HCT116 (cell line): ENCODE data around the gene SH3TC1. TPM values are rescaled to one million over a fixed set of nuclear protein-coding genes. Genes with fewer than 3 reads are reported as not detected.

Experiments used
- ATAC-seq: fragments of 200-7000 bp; cut with Tn5 transposase; 2 replicates; pipeline ENCODE4 v1.9.1; 2020; ENCODE audit warnings: mild to moderate bottlenecking, moderate library complexity
- BruUV-seq: library from RNA; stranded (reverse); fragments of 400-500 nt; replicated peaks from 2 replicates; lab custom pipeline; 2021; lab: Mats Ljungman, UMichigan
- CTCF ChIA-PET: fragments of 300-600 bp; sonication (Branson Sonifier 250); formaldehyde crosslinking; loops from one replicate; lab custom pipeline; 2021; ENCODE audit warnings: antibody characterized with exemption; lab: Charles Lee
- POLR2A ChIA-PET: fragments of 300-600, 350-600 bp; sonication (Branson Sonifier 250); formaldehyde crosslinking; loops from one replicate; lab custom pipeline; 2021; ENCODE audit warnings: antibody characterized with exemption; lab: Charles Lee
- RAD21 ChIA-PET, 2 experiments: fragments of 300-600 bp; sonication (Branson Sonifier 250); formaldehyde crosslinking; loops; one replicate each; lab custom pipeline; 2023; ENCODE audit warnings: low total read pairs in 2 of 2; ENCODE audit not compliant: uncharacterized antibody in 2 of 2, unreplicated experiment in 2 of 2, low non-redundant PET in 1 of 2; lab: Charles Lee
- DNase-seq: peaks from one replicate; pipeline ENCODE4 v3.0.0-alpha.2; 2010; ENCODE audit warnings: low read depth, low spot score
- H2AFZ ChIP-seq: fragments of 200-600 bp; shearing (Covaris generic), sonication (generic); 2 replicates; pipeline ENCODE4 v1.6.1; 2017; ENCODE audit warnings: low read depth, mixed run types, mixed read lengths, antibody characterized with exemption, low read length; ENCODE audit not compliant: poor library complexity, severe bottlenecking
- H3K27ac ChIP-seq: 2 replicates; pipeline ENCODE4 v1.5.1; 2012; ENCODE audit warnings: low read depth, low read length
- H3K27me3 ChIP-seq: fragments of 200-600 bp; sonication (generic); 2 replicates; pipeline ENCODE4 v1.6.1; 2016; ENCODE audit warnings: mixed run types, low read length, mixed read lengths; ENCODE audit not compliant: insufficient read depth
- H3K36me3 ChIP-seq, 2 experiments: fragments of 200-500 bp in 1 of 2; fragments of 200-600 bp in 1 of 2; sonication (Bioruptor generic) in 1 of 2; sonication (generic) in 1 of 2; 2 replicates each; pipeline versions ENCODE4 v1.5.1 to v1.6.1; 2014 to 2016; ENCODE audit warnings: low read length in 2 of 2, inconsistent platforms in 1 of 2, mixed read lengths in 1 of 2, mixed run types in 1 of 2; ENCODE audit not compliant: insufficient read depth in 2 of 2, control insufficient read depth in 1 of 2
- H3K4me1 ChIP-seq, 2 experiments: fragments of 200-600 bp in 1 of 2; sonication (generic) in 1 of 2; 2 replicates each; pipeline versions ENCODE4 v1.5.1 to v1.6.1; 2012 to 2017; ENCODE audit warnings: low read length in 2 of 2, inconsistent platforms in 1 of 2, mild to moderate bottlenecking in 1 of 2, mixed read lengths in 1 of 2, mixed run types in 1 of 2, moderate library complexity in 1 of 2; ENCODE audit not compliant: insufficient read depth in 2 of 2, control insufficient read depth in 1 of 2
- H3K4me2 ChIP-seq: fragments of 200-600 bp; sonication (generic); 2 replicates; pipeline ENCODE4 v1.6.1; 2017; ENCODE audit warnings: mixed run types, low read length, mixed read lengths
- H3K4me3 ChIP-seq, 2 experiments: fragments of 200-600 bp in 1 of 2; sonication (generic) in 1 of 2; replicated peaks in 1 of 2; 2 replicates each; pipeline ENCODE4 v1.5.1; 2011 to 2016; ENCODE audit warnings: low read length in 2 of 2, control low read depth in 1 of 2, low read depth in 1 of 2, mild to moderate bottlenecking in 1 of 2, mixed read lengths in 1 of 2, mixed run types in 1 of 2
- H3K79me2 ChIP-seq: fragments of 200-600 bp; sonication (generic); 2 replicates; pipeline ENCODE4 v1.6.1; 2017; ENCODE audit warnings: mild to moderate bottlenecking, mixed run types, low read length, moderate library complexity, mixed read lengths; ENCODE audit not compliant: insufficient read depth
- H3K9ac ChIP-seq: fragments of 200-600 bp; sonication (generic); 2 replicates; pipeline ENCODE4 v1.6.1; 2016; ENCODE audit warnings: low read length, mixed read lengths
- H3K9me2 ChIP-seq: fragments of 200-600 bp; sonication (generic), shearing (Covaris generic); 2 replicates; pipeline ENCODE4 v1.6.1; 2017; ENCODE audit warnings: mixed run types, mild to moderate bottlenecking, moderate library complexity; ENCODE audit not compliant: insufficient read depth
- H3K9me3 ChIP-seq, 2 experiments: fragments of 200-500 bp in 1 of 2; fragments of 200-600 bp in 1 of 2; sonication (Bioruptor generic) in 1 of 2; sonication (generic) in 1 of 2; 2 replicates each; pipeline ENCODE4 v1.6.1; 2014 to 2017; ENCODE audit warnings: low read length in 2 of 2, mixed read lengths in 2 of 2, inconsistent platforms in 1 of 2, low read depth in 1 of 2, mild to moderate bottlenecking in 1 of 2, mixed run types in 1 of 2, moderate library complexity in 1 of 2; ENCODE audit not compliant: control insufficient read depth in 1 of 2, insufficient read depth in 1 of 2
- H4K20me1 ChIP-seq: fragments of 200-600 bp; sonication (generic), shearing (Covaris generic); 2 replicates; pipeline ENCODE4 v1.6.1; 2017; ENCODE audit warnings: mixed run types, mild to moderate bottlenecking, moderate library complexity; ENCODE audit not compliant: insufficient read depth
- ATF3 ChIP-seq: IDR thresholded peaks from 2 replicates; pipeline ENCODE4 v1.6.1; 2012
- CBX3 ChIP-seq: IDR thresholded peaks from 2 replicates; pipeline ENCODE4 v1.6.1; 2012; ENCODE audit warnings: low read depth
- CEBPB ChIP-seq: IDR thresholded peaks from 2 replicates; pipeline ENCODE4 v1.6.1; 2012; ENCODE audit warnings: low read depth
- CTCF ChIP-seq, 3 experiments: fragments of 200-600 bp in 1 of 3; sonication (generic) in 1 of 3; IDR thresholded peaks in 2 of 3; conservative IDR thresholded peaks in 1 of 3; 2 replicates each; pipeline ENCODE4 v1.5.1; 2012 to 2017; ENCODE audit warnings: low read depth in 2 of 3, low read length in 2 of 3, antibody characterized with exemption in 1 of 3, borderline replicate concordance in 1 of 3, control low read depth in 1 of 3, mild to moderate bottlenecking in 1 of 3, mixed read lengths in 1 of 3, mixed run types in 1 of 3, moderate library complexity in 1 of 3; ENCODE audit not compliant: insufficient read depth in 1 of 3
- EGR1 ChIP-seq: IDR thresholded peaks from 2 replicates; pipeline ENCODE4 v1.6.1; 2012; ENCODE audit warnings: low read depth
- ELF1 ChIP-seq: IDR thresholded peaks from 2 replicates; pipeline ENCODE4 v1.6.1; 2012; ENCODE audit warnings: low read depth, borderline replicate concordance
- EZH2 ChIP-seq: fragments of 200-600 bp; sonication (generic); IDR thresholded peaks from 2 replicates; pipeline ENCODE4 v1.6.1; 2017; ENCODE audit warnings: antibody characterized with exemption, mixed run types
- FOSL1 ChIP-seq: IDR thresholded peaks from 2 replicates; pipeline ENCODE4 v1.6.1; 2012; ENCODE audit warnings: low read depth
- JUND ChIP-seq: IDR thresholded peaks from 2 replicates; pipeline ENCODE4 v1.6.1; 2012
- MAX ChIP-seq: IDR thresholded peaks from 2 replicates; pipeline ENCODE4 v1.6.1; 2012
- POLR2A ChIP-seq: IDR thresholded peaks from 2 replicates; pipeline ENCODE4 v1.7.0; 2011; ENCODE audit warnings: borderline replicate concordance; ENCODE audit not compliant: insufficient read depth, insufficient read length; ENCODE audit errors: extremely low read depth
- POLR2AphosphoS5 ChIP-seq: IDR thresholded peaks from 2 replicates; pipeline ENCODE4 v1.6.1; 2011; ENCODE audit warnings: mild to moderate bottlenecking, low read depth, low read length, moderate library complexity
- RAD21 ChIP-seq: IDR thresholded peaks from 2 replicates; pipeline ENCODE4 v1.6.1; 2012; ENCODE audit warnings: low read depth, mild to moderate bottlenecking
- SIN3A ChIP-seq: IDR thresholded peaks from 2 replicates; pipeline ENCODE4 v1.6.1; 2012; ENCODE audit warnings: low read depth
- SP1 ChIP-seq: IDR thresholded peaks from 2 replicates; pipeline ENCODE4 v1.6.1; 2012; ENCODE audit warnings: low read depth
- SRF ChIP-seq: IDR thresholded peaks from 2 replicates; pipeline ENCODE4 v1.6.1; 2012; ENCODE audit warnings: low read depth
- TCF7L2 ChIP-seq: IDR thresholded peaks from 2 replicates; pipeline ENCODE4 v1.7.0; 2011; ENCODE audit warnings: borderline replicate concordance, inconsistent platforms; ENCODE audit not compliant: insufficient read depth, insufficient read length; ENCODE audit errors: extremely low read depth
- YY1 ChIP-seq: IDR thresholded peaks from 2 replicates; pipeline ENCODE4 v1.6.1; 2011; ENCODE audit warnings: low read length, low read depth, moderate library complexity, mild to moderate bottlenecking; ENCODE audit not compliant: insufficient replicate concordance; ENCODE audit errors: extremely low read depth
- ZNF274 ChIP-seq: fragments of 200-500 bp; sonication (Bioruptor generic); IDR thresholded peaks from 2 replicates; pipeline ENCODE4 v1.6.1; 2014; ENCODE audit warnings: mild to moderate bottlenecking, low read depth, low read length, inconsistent platforms
- intact Hi-C: fragments of 100-400 bp; cut with micrococcal nuclease; formaldehyde crosslinking; loops from 2 replicates; pipeline ENCODE4 v1.10.0; 2022
- total RNA-seq: library from RNA; stranded (reverse); gene quantifications from one replicate; pipeline ENCODE4 v1.2.1, GENCODE V29; 2021; ENCODE audit not compliant: unreplicated experiment
- TF ChIP-seq, protein P1 (sequence below): IDR thresholded peaks from 2 replicates; pipeline ENCODE4 v1.6.1; 2011; ENCODE audit warnings: mild to moderate bottlenecking, low read length, moderate library complexity; ENCODE audit not compliant: insufficient replicate concordance; ENCODE audit errors: extremely low read depth

Gene SH3TC1
- total RNA-seq, 1 experiment from 2014 or later = 12.5 TPM

DNA sequence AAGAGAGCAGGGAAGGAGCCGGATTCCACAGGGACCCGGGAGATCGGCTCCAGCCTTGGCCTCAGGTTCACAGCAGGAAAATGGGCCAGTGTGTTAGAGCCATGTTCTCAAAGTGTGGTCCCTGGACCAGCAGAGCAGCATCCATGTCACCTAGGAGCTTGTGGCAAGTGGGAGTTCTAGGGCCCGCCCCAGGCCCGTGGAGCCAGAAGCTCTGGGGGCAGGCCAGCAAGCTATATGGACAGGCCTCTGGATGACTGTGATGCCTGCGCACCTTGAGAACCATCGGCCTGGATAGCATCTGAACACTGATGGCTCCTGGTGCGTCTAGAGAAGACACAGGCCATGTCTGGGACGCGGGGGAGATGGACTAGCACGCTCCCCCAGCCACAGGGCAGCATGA lies 33.7 kb downstream of the SH3TC1 start:
- Histone ChIP-seq H3K9me2 (no peaks in the 10 kb centered on the region), H3K27me3 (no peaks in the 10 kb centered on the region), H3K4me3 (no peak overlapping the region), H2AFZ (no peak overlapping the region), H3K27ac (no peak overlapping the region), H3K79me2 (no peaks in the 10 kb centered on the region), H3K4me1 (peaks cover 10 to 12% of the 10 kb centered on the region in 2 experiments), H3K9ac (no peak overlapping the region), H4K20me1 (no peaks in the 10 kb centered on the region), H3K4me2 (no peak overlapping the region), H3K36me3 (no peaks in the 10 kb centered on the region), H3K9me3 (no peaks in the 10 kb centered on the region)
- ChIA-PET CTCF (no interaction called here), POLR2A (no interaction called here), RAD21 (no interaction called here)
- ATAC-seq (no peak), DNase-seq (no peak)
- intact Hi-C loops = no loop called here
- TF ChIP-seq TCF7L2 = no peak
- no peak for TF ChIP-seq POLR2AphosphoS5
- no peak for TF ChIP-seq FOSL1
- TF ChIP-seq SRF = no peak
- TF ChIP-seq JUND = no peak
- no peak for TF ChIP-seq CTCF (IDR thresholded peaks at IDR 0.05 in 2 of 3, conservative IDR thresholded peaks at IDR 0.05 in 1 of 3; ENCODE audit: borderline replicate concordance in 1 of 3, insufficient read depth in 1 of 3, low read depth in 2 of 3, low read length in 2 of 3)
- no peak for TF ChIP-seq ELF1
- no peak for TF ChIP-seq YY1
- no peak for TF ChIP-seq SP1
- TF ChIP-seq, protein P1, sequence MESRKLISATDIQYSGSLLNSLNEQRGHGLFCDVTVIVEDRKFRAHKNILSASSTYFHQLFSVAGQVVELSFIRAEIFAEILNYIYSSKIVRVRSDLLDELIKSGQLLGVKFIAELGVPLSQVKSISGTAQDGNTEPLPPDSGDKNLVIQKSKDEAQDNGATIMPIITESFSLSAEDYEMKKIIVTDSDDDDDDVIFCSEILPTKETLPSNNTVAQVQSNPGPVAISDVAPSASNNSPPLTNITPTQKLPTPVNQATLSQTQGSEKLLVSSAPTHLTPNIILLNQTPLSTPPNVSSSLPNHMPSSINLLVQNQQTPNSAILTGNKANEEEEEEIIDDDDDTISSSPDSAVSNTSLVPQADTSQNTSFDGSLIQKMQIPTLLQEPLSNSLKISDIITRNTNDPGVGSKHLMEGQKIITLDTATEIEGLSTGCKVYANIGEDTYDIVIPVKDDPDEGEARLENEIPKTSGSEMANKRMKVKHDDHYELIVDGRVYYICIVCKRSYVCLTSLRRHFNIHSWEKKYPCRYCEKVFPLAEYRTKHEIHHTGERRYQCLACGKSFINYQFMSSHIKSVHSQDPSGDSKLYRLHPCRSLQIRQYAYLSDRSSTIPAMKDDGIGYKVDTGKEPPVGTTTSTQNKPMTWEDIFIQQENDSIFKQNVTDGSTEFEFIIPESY = no peak
- TF ChIP-seq RAD21 = no peak
- TF ChIP-seq CBX3 = no peak
- TF ChIP-seq SIN3A = no peak
- TF ChIP-seq CEBPB = no peak
- TF ChIP-seq EGR1 = no peak
- TF ChIP-seq ATF3 = no peak
- no peak for TF ChIP-seq EZH2
- no peak for TF ChIP-seq MAX
- TF ChIP-seq ZNF274 = no peak
- TF ChIP-seq POLR2A = no peak
- no TSS peak for BruUV-seq
